Measurements from ENCODE around the gene GSN. TPM values are rescaled to one million over a fixed set of nuclear protein-coding genes. Genes with fewer than 3 reads are reported as not detected.

The GSN gene
- polyA plus RNA-seq, 1 of the 3 experiments (the other 2 are of a cell fraction): 168 TPM

- DNase-seq: no peak
- Histone ChIP-seq H2AFZ (ENCODE audit: low read depth) (no peak overlapping the region; the same call in 1 of the 2 replicates), H3K4me2 (peak overlapping the region; percentile 77; the same call in 1 of the 2 replicates), H4K20me1 (ENCODE audit: insufficient read depth) (no peaks in the 10 kb centered on the region), H3K4me1 (ENCODE audit: control insufficient read depth in 1 of 2, insufficient read depth in 2 of 2, low read depth in 1 of 2, low read length in 1 of 2) (peaks cover 20 to 74% of the 10 kb centered on the region in 2 experiments; a peak in 3 of 4 replicates), H3K9ac (peak overlapping the region; percentile 63; the same call in 1 of the 2 replicates), H3K36me3 (replicated peaks in 1 of 2; ENCODE audit: control insufficient read depth in 1 of 2, insufficient read depth in 2 of 2, low read length in 1 of 2) (no peaks in the 10 kb centered on the region), H3K27ac (ENCODE audit: low read depth in 2 of 2, low read length in 1 of 2) (peak overlapping the region; percentile 82 to 92), H3F3A (replicated peaks; ENCODE audit: insufficient read depth) (peaks cover 49% of the 10 kb centered on the region), H3K79me2 (ENCODE audit: insufficient read depth) (peaks cover 70% of the 10 kb centered on the region), H3K27me3 (ENCODE audit: insufficient read depth) (no peaks in the 10 kb centered on the region), H3K9me3 (no peaks in the 10 kb centered on the region), H3K4me3 (ENCODE audit: low read depth in 2 of 2, low read length in 1 of 2) (no peak overlapping the region), H3K9me2 (no peaks in the 10 kb centered on the region)
- CTCF ChIA-PET: interaction anchor here (1.4 to 6.0 kb wide), 4 partner anchors 9 to 85 kb away, joined by 4 to 29 read pairs (median 6); no protein-coding TSS in a partner anchor
- 74% methylated on average over 1 of the region's 1 CpG for WGBS (ENCODE audit: low lambda C conversion rate)
- TF ChIP-seq RFX5 (IDR thresholded peaks at IDR 0.05; ENCODE audit: low read length) (no peak), RCOR1 (IDR thresholded peaks at IDR 0.05; ENCODE audit: low read length) (no peak), CTCF (IDR thresholded peaks at IDR 0.05) (no peak), TAF1 (IDR thresholded peaks at IDR 0.05; ENCODE audit: borderline replicate concordance, low read depth, low read length) (no peak), ELF1 (IDR thresholded peaks at IDR 0.05) (no peak), TEAD4 (IDR thresholded peaks at IDR 0.05; ENCODE audit: borderline replicate concordance, insufficient read depth) (no peak), JUND (IDR thresholded peaks at IDR 0.05) (no peak), CHD2 (IDR thresholded peaks at IDR 0.05; ENCODE audit: low read length, partially characterized antibody) (no peak), MAX (IDR thresholded peaks at IDR 0.05; ENCODE audit: low read depth) (no peak), NFIC (IDR thresholded peaks at IDR 0.05; ENCODE audit: borderline replicate concordance) (no peak), TCF12 (IDR thresholded peaks at IDR 0.05) (no peak), EP300 (IDR thresholded peaks at IDR 0.05; ENCODE audit: borderline replicate concordance in 1 of 2, low read depth in 1 of 2, low read length in 1 of 2) (no peak), SIN3A (IDR thresholded peaks at IDR 0.05; ENCODE audit: borderline replicate concordance, low read depth, low read length) (no peak), RXRA (IDR thresholded peaks at IDR 0.05; ENCODE audit: borderline replicate concordance, low read depth) (no peak)
- TF ChIP-seq, protein P1, sequence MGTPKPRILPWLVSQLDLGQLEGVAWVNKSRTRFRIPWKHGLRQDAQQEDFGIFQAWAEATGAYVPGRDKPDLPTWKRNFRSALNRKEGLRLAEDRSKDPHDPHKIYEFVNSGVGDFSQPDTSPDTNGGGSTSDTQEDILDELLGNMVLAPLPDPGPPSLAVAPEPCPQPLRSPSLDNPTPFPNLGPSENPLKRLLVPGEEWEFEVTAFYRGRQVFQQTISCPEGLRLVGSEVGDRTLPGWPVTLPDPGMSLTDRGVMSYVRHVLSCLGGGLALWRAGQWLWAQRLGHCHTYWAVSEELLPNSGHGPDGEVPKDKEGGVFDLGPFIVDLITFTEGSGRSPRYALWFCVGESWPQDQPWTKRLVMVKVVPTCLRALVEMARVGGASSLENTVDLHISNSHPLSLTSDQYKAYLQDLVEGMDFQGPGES (IDR thresholded peaks at IDR 0.05; ENCODE audit: low read depth, low read length): no peak
- TF ChIP-seq, protein P2, sequence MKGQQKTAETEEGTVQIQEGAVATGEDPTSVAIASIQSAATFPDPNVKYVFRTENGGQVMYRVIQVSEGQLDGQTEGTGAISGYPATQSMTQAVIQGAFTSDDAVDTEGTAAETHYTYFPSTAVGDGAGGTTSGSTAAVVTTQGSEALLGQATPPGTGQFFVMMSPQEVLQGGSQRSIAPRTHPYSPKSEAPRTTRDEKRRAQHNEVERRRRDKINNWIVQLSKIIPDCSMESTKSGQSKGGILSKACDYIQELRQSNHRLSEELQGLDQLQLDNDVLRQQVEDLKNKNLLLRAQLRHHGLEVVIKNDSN (IDR thresholded peaks at IDR 0.05; ENCODE audit: borderline replicate concordance, low read depth): no peak
- POLR2A ChIA-PET: no interaction called here
These were observed 95.6 kb downstream of the GSN start for GRCh38 chr9:121363622-121363961.
